Measurements from ENCODE around the gene WDR4.
"Not testable (repeated sequence)": the region's sequence is repeated elsewhere in the genome, so short reads cannot be mapped to it uniquely, and the experiment has no call there.

Gene WDR4

DNA sequence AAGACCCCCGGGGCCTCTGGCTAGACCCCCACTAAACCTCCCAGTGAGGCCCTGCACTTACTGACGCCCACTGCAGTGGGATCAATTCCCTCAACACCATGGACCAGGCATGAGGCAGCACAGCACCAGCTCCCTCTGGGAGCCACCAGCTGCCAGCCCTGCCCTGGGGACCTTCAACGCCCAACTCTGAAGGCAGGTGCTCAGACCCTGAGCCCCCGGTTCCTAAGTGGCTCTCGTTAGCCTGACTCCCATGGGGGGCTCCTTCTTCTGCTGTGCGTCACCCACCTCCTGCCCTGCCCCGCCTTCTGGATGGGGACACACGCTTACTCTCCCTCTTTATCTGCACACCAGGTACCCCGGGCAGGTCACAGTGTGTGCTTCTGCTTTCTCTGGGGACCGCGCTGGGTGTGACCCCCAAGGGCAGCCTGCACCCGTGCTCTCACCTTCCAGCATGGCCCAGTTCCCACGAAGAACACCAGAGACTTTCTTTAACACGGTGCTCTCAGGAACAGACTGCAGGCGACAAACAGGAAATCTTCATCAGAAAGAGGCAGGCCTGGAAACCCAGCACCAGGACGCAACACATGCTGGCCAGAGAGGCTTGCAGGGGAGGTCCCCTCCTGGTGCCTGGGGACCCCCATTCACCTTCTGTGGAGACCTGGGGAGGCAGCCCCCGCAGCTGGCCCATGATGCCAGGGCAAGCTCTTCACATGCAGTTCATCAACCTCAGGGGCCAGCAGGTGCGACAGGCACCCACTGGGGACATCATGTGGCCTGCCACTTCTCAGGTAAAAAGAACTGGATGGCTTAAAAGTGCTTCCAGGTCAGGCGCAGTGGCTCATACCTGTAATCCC is 27.3 kb downstream of the WDR4 start:
- DNase-seq = no peak

DNA sequence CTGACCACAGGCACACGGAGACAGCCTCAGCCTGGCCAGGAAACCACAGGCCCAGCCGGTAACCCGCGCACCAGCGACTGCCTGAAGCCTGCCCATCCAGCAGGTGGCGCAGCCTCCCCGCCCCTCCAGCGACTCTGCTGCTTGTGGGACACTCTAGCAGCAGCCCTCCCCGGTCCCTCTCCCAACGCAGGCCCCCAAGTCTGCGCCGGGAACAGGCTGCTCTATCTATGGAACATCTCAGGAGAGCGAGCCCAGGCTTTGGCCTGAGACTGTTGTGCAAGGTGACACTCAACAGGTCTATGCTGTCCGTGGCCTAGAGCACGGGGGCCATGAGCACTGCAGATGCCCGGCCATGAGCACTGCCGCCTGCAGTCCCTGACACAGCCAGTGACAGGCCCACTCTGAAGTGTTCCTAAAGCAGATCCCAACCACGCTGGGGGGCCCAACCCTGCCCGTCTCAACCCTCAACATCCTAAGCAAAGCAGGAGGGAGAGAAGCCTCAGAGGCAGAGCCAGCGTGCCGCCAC is 28.4 kb downstream of the WDR4 start:
- DNase-seq = no peak

DNA sequence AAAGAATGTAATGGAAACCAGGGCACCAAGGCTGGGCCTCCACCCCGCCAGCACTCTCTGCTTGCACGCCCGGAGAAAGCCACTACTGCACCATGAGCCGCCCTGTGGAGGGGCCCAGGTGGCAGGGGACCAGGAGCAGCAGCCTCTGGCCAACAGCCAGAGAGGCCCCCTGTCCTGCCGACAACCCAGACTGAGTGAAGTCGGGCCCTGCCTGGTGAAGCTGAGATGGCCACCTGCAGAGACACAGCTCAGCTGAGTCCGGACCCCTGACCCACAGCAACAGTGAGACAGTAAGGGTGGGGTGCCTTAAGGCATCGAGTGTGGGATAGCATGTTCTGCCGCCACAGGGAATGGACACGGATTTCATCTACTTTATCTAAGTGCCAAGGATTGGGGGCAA is 28.9 kb downstream of the WDR4 start:
- DNase-seq = no peak

DNA sequence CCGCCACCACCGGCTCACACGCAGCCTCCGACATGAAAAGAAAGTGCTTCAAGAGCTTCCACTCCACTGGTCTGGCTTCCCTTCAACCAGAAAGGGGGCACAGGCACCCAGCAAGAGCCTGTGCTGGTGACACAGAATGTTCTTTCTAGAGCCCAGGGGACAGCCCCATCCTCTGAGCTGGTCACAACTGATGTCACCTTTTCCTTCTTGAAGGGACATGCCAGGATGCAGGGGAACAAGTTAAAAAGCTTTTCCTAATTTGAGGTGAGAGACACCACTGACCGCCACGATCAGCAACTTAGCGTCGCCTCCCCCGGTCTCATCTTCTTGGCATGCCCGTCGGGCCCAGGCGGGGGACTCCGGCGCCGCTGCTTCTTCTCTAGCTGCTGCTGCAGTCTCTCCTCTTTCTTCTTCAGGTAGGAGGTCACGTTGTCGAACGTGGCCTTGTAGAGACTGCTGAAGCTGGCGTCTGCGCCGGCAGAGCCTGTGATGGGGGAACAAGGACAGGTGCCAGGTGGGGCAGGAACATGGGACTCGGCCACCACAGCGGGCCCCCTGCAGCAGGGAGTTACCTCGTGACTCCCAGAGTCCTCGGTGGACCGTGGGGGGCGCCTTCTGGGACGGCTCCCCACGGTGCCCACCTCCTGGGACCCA is 29.5 kb downstream of the WDR4 start:
- DNase-seq = no peak

DNA sequence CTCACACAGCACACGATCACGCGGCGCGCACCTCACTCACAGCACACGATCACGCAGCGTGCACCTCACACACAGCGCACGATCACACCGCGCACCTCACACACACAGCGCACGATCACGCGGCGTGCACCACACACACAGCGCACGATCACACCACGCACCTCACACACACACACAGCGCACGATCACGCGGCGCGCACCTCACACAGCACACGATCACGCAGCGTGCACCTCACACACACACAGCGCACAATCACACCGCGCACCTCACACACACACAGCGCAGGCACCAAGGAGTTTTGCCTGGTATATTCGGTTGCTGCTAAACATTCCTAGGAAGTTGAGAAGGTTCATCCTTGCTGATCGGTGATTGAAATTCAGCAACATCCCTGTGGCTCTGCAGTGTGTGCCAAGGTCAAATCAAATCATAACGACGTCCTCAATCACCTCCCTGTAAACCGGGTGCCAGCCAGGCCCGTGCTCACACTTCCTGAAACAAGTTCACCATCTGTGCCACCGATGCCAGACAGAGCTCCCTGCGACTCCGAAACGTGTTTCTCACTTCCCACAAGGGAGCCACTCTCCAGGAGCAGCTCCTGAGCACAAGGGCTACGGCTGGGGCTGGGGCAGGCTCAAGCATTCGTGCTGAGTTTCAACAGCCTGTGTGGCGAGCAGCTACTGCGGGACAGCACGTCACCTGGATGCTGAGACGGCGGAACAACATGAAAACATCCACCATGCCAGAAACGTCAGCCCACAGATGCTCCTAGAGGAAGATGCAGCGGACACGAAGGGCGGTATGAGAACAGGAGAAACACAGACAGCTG is 30.2 kb downstream of the WDR4 start:
- peak; percentile 69 for DNase-seq

DNA sequence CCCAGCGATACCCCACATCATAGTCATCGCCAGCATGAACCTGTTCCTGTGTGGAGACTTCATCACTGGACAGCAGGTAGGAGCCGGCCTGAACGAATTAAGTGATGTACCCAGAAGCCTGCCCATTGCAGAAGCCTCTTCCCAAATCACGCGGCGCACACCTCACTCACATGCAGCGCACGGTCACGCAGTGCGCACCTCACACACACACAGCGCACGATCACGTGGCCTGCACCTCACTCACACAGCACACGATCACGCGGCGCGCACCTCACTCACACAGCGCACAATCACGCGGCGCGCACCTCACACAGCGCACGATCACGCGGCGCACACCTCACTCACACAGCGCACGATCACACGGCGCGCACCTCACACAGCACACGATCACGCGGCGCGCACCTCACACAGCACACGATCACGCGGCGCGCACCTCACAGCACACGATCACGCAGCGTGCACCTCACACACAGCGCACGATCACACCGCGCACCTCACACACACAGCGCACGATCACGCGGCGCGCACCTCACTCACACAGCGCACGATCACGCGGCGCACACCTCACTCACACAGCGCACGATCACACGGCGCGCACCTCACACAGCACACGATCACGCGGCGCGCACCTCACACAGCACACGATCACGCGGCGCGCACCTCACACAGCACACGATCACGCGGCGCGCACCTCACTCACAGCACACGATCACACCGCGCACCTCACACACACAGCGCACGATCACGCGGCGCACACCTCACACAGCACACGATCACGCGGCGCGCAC is 31.0 kb downstream of the WDR4 start:
- DNase-seq = not testable (repeated sequence)

DNA sequence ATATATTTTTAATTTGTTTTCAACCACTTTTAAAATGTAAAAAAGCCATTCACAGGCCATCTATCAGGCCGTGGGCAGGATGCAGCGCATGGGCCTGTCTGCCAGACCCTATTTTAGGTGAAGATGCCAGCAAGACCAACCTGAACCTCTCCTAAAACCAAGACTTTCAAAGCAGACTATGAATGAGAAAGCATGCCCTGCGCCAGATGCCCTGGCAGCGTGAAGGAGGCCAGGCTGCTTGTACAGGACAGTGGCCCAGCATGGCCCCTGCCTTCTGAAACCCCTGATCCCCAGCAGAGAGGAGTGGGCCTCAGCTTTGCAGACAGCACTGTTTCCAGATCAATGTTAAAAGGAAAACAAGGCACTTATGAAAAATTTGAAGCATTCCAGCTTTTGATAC is 31.6 kb downstream of the WDR4 start:
- DNase-seq = no peak

DNA sequence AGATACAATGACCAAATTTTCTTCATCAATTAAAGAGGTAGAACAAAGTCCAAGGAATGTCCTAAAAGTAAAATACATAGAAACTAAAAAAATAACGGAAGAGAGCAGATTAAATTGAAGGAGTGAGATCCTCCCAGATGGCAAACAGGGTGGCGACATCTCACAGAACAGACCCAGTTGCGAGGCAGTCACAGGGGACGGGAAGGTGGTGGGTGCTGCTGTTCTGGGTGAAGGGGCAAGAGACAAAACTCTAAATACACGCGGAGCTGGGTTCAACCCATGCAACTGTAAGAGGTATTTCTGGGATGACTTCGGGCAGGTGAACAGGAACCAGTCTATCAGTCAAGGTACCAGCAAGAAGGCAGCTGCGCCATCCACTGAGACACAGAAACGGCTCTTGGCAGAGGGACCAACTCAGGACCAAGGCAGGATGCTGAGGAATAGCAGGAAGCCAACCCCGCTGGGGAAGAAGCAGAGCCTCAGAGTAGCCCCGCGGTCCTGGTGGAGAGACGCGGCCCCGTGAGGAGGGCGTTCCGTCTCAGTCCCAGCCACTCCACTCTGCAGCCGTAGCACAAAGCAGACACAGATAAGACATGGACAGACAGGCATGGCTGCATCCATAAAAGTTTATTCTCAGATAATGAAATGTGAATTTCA is 32.2 kb downstream of the WDR4 start:
- no peak for DNase-seq

DNA sequence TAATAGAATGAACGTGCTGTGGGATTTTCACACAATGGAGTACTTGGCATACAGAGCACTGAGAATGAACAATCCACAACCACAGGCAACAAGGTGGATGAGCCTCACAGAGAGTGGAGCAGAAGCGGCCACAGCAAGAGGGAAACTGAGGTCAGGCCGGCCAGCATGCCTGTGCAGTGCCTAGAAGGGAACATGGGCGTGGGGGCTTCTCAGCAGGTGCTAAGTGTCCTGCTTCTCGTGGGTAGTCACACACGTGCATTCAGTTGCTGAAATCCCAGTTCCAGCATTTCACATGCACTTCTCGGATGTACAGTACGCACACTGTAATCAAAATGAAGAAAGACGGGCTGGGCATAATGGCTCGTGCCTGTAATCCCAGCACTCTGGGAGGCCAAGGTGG is 33.1 kb downstream of the WDR4 start:
- no peak for DNase-seq

DNA sequence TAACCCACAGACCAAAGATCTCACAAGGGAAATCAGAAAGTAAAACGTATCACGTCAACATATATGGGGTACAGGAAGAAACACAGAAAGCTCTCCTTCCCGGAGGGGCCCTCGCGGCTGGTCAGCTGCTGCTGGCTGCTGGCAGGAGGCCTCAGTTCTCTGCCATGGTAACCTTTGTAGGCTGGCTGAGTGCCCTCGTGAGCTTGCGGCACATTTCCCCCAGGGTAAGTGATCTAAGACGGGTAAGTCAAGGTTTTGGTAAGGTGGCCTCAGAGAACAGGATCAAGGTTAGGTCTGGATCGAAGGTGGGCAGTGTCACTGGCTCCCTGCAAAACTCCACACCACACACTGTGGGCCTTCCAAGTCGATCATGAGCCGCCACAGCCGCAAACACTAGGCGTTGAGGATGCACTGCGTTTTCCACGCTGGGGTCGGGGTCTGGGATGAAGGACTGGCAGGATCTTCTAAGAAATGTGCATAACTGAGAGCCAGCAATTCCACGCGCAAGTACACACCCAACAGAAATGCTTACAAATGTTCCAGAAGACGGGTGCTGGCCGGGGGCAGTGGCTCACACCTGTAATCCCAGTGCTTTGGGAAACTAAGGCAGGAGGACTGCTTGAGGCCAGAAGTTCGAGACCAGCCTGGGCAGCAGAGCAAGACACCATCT is 33.9 kb downstream of the WDR4 start:
- DNase-seq = no peak

DNA sequence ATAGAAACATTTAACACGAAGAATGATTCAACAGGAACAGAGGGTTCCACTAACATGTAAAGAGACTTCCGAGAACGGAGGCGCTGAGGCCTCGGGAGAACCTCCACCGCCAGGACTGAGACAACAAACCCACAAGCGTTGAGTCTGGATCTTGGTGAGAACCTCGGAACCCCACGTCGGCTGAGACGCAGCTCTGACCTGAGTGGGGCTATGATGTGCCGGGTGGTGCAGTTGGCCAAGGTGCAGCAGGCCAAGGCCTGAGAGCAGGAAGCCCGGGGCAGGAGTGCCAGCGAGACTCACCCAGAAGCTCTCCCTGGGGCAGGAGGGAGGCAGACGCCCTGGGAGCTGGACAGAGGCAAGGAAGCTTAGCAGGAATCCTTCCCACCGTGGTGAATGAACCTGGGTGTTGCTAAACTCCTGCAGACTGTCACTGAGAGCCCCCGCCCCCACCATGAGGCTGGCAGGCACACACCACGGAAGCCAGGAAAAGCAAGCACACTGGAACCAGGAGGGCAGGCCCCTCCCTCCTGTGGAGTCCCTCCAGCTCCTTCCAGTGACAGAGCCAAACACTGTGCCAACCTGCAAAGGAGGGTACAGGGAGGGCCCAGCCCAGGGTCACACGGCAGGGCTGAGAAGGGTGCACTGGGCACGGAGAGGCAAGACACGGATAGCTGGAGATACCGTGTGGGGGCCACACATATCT is 34.8 kb downstream of the WDR4 start:
- DNase-seq = no peak

DNA sequence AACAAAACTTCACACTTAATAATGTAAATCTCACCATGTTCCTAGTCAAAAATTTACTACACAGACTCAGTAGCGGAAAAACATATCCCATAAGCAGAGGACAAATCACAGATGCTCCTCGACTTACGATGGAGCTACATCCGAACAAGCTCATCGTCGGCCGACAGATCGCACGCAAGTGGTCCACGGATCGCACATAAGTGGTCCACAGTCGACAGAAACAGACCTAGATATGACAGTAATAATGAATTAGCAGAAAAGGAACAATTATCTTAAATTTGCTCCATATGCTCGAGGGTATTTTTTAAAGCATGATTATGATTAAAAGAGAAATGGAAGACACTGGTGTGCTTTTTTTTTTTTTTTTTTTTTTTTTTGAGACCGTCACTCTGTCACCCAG is 36.3 kb downstream of the WDR4 start:
- DNase-seq = no peak

DNA sequence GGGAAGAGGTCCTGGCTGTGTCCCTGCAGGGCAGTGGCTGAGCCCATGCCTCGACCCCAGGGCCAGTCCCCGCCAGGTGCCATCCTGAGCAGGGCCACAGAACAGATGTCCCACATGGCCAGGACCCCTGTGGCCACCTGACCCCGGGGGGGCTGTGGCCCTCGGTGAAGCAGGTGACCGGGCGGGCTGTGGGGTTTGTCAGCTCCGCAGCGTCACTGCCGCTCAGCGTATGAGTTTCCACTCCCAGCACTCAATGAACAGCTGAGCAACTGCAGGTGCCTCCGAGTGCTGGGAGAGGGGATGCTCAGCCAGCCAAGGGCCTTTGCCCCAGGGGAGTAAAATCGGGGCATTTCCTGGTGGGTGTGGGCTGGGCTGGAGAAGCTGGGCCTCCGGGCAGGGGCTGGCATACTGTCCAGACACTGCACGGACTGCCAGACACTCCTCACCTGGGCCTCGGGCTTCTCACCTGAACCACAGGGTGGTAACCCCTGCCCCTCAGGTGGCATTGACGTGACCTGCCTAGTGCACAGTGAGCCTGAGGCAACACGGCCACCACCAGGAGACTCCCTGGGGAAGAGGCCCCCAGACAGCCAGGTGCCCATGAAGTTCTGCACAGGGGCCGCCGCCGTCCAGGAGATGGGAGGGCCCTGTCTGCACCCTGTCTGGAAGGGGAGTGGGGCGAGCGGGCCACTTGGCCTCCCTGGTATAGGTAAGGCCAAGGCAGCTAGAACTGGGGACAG is 37.3 kb downstream of the WDR4 start:
- not testable (repeated sequence) for DNase-seq

DNA sequence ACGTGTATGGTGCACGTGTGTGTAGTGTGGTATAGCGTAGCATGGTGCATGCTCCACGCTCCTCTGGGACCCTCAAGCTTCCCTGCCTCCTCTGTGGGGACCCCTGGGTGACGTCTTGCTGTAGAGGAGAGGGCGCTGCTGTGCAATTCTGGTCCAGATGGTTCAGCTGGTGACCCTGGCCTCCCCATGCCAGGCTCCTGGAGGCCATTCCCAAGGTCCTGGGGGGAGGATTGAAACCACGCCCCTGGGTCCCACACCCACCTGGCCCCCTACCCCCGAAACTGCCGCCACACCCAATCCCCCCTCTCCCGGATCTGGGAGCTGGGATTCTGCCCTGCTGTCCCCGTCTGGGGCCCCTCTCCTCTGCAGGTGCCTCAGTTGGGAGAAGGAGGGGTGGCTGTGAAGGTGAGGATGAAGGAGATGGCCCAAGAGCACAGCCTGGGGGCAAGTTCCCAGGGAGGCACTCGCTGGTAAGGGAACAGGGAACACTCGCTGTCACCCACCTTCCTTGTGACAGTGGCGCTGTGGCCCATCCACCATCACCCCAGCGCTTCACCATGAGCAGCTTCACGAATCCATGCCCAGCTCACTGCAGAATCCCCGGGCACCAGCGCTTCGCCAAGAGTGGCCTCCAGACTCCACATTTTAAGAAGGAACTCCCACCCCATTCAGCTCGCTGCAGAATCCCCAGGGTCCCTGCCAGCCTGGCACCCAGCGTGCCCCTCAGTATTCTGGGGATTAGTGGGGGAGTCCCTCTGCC is 38.0 kb downstream of the WDR4 start:
- no peak for DNase-seq

DNA sequence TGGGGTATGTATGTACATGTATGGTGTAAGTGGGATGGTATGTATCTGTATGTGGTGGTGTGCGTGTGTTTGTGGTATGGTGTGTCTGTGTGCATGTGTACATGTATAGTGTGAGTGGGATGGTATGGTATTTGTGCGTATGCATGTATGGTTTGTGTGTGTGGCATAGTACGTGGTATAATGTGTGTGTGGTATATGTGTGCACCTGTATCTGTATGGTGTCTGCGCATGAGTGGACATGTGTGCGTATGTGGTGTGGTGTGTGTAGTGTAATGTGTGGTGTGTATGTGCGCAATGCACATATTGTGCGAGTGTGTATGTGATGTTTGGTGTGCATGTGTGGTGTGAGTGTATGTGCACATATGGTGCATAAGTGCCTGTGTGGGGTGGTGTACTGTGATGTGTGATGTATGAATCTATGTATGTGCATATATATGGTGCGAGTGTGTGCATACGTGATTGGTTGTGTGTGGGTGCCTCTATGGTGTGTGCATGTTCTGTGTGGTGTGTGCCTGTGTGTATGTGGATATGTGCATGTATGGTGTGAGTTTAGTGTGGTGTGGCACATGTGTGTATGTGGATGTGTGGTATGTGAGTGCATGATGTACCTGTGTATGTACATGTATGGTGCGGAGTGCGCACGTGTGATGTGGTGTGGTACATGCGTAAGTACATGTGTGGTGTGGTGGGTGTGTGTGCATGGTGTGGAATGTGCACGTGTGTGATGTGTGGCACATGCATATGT is 38.8 kb downstream of the WDR4 start:
- DNase-seq = no peak

DNA sequence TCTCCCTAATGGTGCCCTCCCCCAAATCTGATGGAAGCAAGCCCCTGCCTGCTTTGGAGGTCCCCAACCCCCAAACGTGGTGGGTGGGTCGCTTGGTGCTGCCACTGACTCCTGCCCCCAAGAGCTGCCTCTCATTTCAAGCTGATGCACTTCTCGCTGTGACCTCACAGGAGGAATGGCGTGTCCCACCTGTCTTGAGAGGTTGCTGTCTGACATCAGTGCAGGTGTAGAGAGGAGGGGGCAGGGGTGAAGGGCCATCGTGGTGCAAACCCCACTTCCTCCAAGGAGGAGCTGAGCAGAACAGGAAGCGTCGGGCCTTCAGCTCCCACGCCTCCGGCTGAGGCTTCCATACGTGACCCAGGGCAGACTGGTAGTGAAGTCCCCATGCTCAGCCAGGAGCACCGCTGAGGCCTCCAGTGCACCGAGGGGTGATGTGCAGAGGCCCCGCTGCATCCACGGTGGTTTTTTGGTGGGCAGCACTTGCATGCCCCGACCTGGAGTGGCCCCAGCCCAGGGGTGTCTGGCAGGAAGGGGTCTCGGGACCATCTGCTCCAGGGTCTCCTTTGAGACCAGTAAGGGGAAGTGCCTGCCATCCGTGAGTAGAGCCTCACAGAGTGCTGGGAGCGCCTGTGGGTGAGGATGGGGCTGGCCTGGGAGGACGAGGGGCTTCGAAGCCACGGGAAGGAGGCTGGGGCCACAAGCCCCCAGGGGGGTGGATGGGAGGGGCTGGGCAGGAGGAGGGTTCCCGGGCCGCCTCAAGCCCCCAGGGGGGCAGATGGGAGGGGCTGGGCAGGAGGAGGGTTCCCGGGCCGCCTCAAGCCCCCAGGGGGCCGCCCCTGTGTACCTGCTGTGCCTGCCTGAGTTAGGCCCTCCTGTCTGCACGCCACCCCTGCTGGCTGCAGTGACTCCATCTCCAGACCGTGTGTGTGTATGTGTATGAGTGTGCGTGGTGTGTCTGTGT is 39.8 kb downstream of the WDR4 start:
- no peak for DNase-seq

DNA sequence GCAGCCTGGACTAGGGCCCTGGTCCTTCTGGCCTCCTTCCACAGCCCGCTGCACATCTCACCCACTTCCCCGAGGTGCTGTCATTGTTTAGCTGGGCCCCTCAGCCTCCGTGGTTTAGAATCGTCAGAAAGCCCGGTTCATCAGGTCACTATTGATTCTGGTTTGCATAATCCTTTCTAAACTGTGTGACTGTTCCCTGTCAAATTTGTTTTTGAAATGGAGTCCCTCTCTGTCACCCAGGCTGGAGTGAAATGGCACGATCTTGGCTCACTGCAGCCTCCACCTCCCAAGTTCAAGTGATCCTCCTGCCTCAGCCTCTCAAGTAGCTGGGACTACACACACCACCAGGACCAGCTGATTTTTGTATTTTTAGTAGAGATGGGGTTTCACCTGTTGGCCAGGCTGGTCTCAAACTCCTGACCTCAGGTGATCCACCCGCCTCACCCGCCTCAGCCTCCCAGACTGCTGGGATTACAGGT is 41.1 kb downstream of the WDR4 start:
- not testable (repeated sequence) for DNase-seq
